DND-41 (cell line): ENCODE data around the gene C1orf21.

Experiments used
- CTCF ChIP-seq: IDR thresholded peaks from 2 replicates; pipeline ENCODE4 v1.5.1; 2012; ENCODE audit warnings: borderline replicate concordance, low read length, moderate library complexity, mild to moderate bottlenecking; ENCODE audit not compliant: poor library complexity, severe bottlenecking; ENCODE audit errors: extremely low read depth
- EZH2 ChIP-seq: IDR thresholded peaks from 3 replicates; pipeline ENCODE4 v1.6.1; 2012; ENCODE audit warnings: borderline replicate concordance, low read depth, mild to moderate bottlenecking, moderate library complexity, low read length, inconsistent platforms; ENCODE audit not compliant: severe bottlenecking

GRCh38 chr1:184664661-184665060, 277.8 kb downstream of the C1orf21 start:
- TF ChIP-seq CTCF (no peak), EZH2 (no peak)
